GM21390 (cell line): Measurements from ENCODE around the gene PIGC.

Experiments
- ATAC-seq: cut with Tn5 transposase; IDR thresholded peaks from one replicate; pipeline ENCODE4 v1.9.1; 2021; ENCODE audit not compliant: unreplicated experiment

Gene PIGC

GRCh38 chr1:172400722-172401105 is 43.2 kb downstream of the PIGC start:
- no peak for ATAC-seq

- no peak for ATAC-seq
Measured at GRCh38 chr1:172399756-172400721, 43.8 kb downstream of the PIGC start.

GRCh38 chr1:172398970-172399755 is 44.7 kb downstream of the PIGC start:
- peak; percentile 39 for ATAC-seq

GRCh38 chr1:172398193-172398592 is 45.7 kb downstream of the PIGC start:
- no peak for ATAC-seq

GRCh38 chr1:172397633-172398032 is 46.2 kb downstream of the PIGC start:
- ATAC-seq: no peak

- ATAC-seq: peak; percentile 37
Measured at GRCh38 chr1:172397221-172397620, 46.6 kb downstream of the PIGC start.

- no peak for ATAC-seq
Measured at GRCh38 chr1:172395576-172395975, 48.3 kb downstream of the PIGC start.

- no peak for ATAC-seq
Measured at GRCh38 chr1:172394811-172395210, 49.1 kb downstream of the PIGC start.

GRCh38 chr1:172394141-172394751 is 49.6 kb downstream of the PIGC start:
- ATAC-seq: peak; percentile 73

GRCh38 chr1:172393354-172393753 is 50.5 kb downstream of the PIGC start:
- no peak for ATAC-seq

GRCh38 chr1:172391976-172392375 is 51.9 kb downstream of the PIGC start:
- ATAC-seq: no peak
